Activated B cell treated with CpG ODN at 0.5 μM for 24 hours (primary cell): ENCODE results near the gene FER1L5. TPM values are rescaled to one million over a fixed set of nuclear protein-coding genes. Genes with fewer than 3 reads are reported as not detected.

Experiments used
- ATAC-seq: fragments of 200-7000 bp; cut with Tn5 transposase; one replicate; pipeline ENCODE4 v1.10.0; 2021; ENCODE audit warnings: low read depth, mild to moderate bottlenecking, moderate library complexity
- CTCF ChIA-PET: fragments of 350-600 bp; sonication (Branson Sonifier 250); formaldehyde crosslinking; loops from one replicate; lab custom pipeline; 2021; ENCODE audit warnings: antibody characterized with exemption; lab: Charles Lee
- POLR2A ChIA-PET: fragments of 350-600 bp; sonication (Branson Sonifier 250); formaldehyde crosslinking; loops from one replicate; lab custom pipeline; 2021; ENCODE audit warnings: antibody characterized with exemption; lab: Charles Lee
- DNase-seq: peaks from one replicate; pipeline ENCODE4 v3.0.0; 2022
- H3K27ac Mint-ChIP-seq: one replicate; pipeline ENCODE4 v1.8.0; 2020; ENCODE audit warnings: mixed read lengths
- H3K27me3 Mint-ChIP-seq: one replicate; pipeline ENCODE4 v1.8.0; 2021; ENCODE audit warnings: mixed read lengths
- H3K36me3 Mint-ChIP-seq: one replicate; pipeline ENCODE4 v1.8.0; 2021; ENCODE audit warnings: low read depth, mixed read lengths
- H3K4me1 Mint-ChIP-seq: one replicate; pipeline ENCODE4 v1.8.0; 2021; ENCODE audit warnings: mixed read lengths
- H3K4me3 Mint-ChIP-seq: one replicate; pipeline ENCODE4 v1.8.0; 2020; ENCODE audit warnings: mild to moderate bottlenecking, mixed read lengths
- H3K9me3 Mint-ChIP-seq: one replicate; pipeline ENCODE4 v1.8.0; 2020; ENCODE audit warnings: mixed read lengths
- CTCF ChIP-seq: fragments of 200-600 bp; IDR thresholded peaks from one replicate; pipeline ENCODE4 v1.8.0; 2022; ENCODE audit warnings: antibody characterized with exemption, mild to moderate bottlenecking
- intact Hi-C: fragments of 100-400 bp; cut with micrococcal nuclease; formaldehyde crosslinking; loops from one replicate; pipeline ENCODE4 v1.15.1; 2024
- total RNA-seq: library from RNA; stranded (reverse); gene quantifications from 2 replicates; pipeline ENCODE4 v1.2.3, GENCODE V29; 2022

Gene FER1L5
- total RNA-seq, 1 donor from 2014 or later: not detected

- no peak for TF ChIP-seq CTCF
- H3K27me3 Mint-ChIP-seq: peaks cover 9% of the 10 kb centered on the region
- POLR2A ChIA-PET: no interaction called here
- intact Hi-C loops: no loop called here
- H3K4me3 Mint-ChIP-seq: no peak overlapping the region
- no peaks in the 10 kb centered on the region for H3K4me1 Mint-ChIP-seq
- no peak for ATAC-seq
- CTCF ChIA-PET: no interaction called here
- no peaks in the 10 kb centered on the region for H3K9me3 Mint-ChIP-seq
- no peak overlapping the region for H3K27ac Mint-ChIP-seq
- no peaks in the 10 kb centered on the region for H3K36me3 Mint-ChIP-seq
- no peak for DNase-seq
Measured at GRCh38 chr2:96683972-96684820, 41.6 kb downstream of the FER1L5 start.

GRCh38 chr2:96684883-96685576, 42.5 kb downstream of the FER1L5 start:
- H3K4me3 Mint-ChIP-seq: no peak overlapping the region
- no peaks in the 10 kb centered on the region for H3K9me3 Mint-ChIP-seq
- TF ChIP-seq CTCF: no peak
- DNase-seq (no peak), ATAC-seq (no peak)
- intact Hi-C loops: no loop called here
- ChIA-PET CTCF (no interaction called here), POLR2A (no interaction called here)
- H3K27ac Mint-ChIP-seq: no peak overlapping the region
- H3K27me3 Mint-ChIP-seq: peaks cover 9% of the 10 kb centered on the region
- H3K36me3 Mint-ChIP-seq: no peaks in the 10 kb centered on the region
- no peaks in the 10 kb centered on the region for H3K4me1 Mint-ChIP-seq

- ATAC-seq (no peak), DNase-seq (no peak)
- no peaks in the 10 kb centered on the region for H3K4me1 Mint-ChIP-seq
- H3K36me3 Mint-ChIP-seq: no peaks in the 10 kb centered on the region
- no peaks in the 10 kb centered on the region for H3K9me3 Mint-ChIP-seq
- H3K27ac Mint-ChIP-seq: no peak overlapping the region
- peaks cover 9% of the 10 kb centered on the region for H3K27me3 Mint-ChIP-seq
- no peak for TF ChIP-seq CTCF
- no peak overlapping the region for H3K4me3 Mint-ChIP-seq
- ChIA-PET CTCF (no interaction called here), POLR2A (no interaction called here)
- intact Hi-C loops: no loop called here
Measured at GRCh38 chr2:96685577-96686459, 43.3 kb downstream of the FER1L5 start.

DNA sequence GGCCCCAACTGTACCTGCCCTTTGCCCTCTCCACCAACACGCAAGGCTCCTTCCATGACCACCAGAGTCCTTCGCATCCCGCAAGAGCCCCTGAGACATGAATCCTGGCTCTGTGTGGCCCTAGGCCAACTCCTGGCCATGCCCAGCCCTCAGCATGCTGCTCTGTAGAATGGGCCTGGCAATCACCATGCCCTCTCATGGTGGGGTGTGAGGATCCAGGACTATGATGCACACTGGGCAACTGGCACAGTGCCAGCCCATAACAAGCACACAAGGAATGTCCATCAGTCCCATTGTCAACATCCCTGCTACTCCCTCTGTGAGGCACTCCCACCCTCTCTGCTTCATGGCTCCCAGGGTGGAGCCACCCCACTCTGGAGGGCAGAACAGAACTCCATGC, 44.7 kb downstream of the FER1L5 start:
- no peak for TF ChIP-seq CTCF
- no peaks in the 10 kb centered on the region for H3K9me3 Mint-ChIP-seq
- ATAC-seq (no peak), DNase-seq (no peak)
- ChIA-PET POLR2A (no interaction called here), CTCF (no interaction called here)
- H3K27ac Mint-ChIP-seq: no peak overlapping the region
- no peaks in the 10 kb centered on the region for H3K4me1 Mint-ChIP-seq
- peaks cover 9% of the 10 kb centered on the region for H3K27me3 Mint-ChIP-seq
- H3K36me3 Mint-ChIP-seq: no peaks in the 10 kb centered on the region
- H3K4me3 Mint-ChIP-seq: no peak overlapping the region
- intact Hi-C loops: no loop called here
